ENCODE results near the gene LDB3. TPM values are rescaled to one million over a fixed set of nuclear protein-coding genes. Genes with fewer than 3 reads are reported as not detected.

LDB3 gene
- total RNA-seq, 1 experiment from 2014 or later: 0.63 TPM

GRCh38 chr10:86690231-86690630, 21.9 kb downstream of the LDB3 start:
- ChIA-PET POLR2A (ENCODE audit: unreplicated experiment) (no interaction called here), CTCF (interaction anchor here (0.5 kb wide), 1 partner anchor 83 kb away, joined by 14 read pairs; no protein-coding TSS in a partner anchor)
- H3K4me3 ChIP-seq: no peak overlapping the region
- H3K36me3 ChIP-seq (ENCODE audit: low read depth): no peaks in the 10 kb centered on the region
- H3K4me1 ChIP-seq (replicated peaks; ENCODE audit: insufficient read depth): no peaks in the 10 kb centered on the region
- no peak for TF ChIP-seq CTCF (conservative IDR thresholded peaks at IDR 0.05)
- TF ChIP-seq EZH2 (IDR thresholded peaks at IDR 0.05; ENCODE audit: low read depth): no peak
- no peak overlapping the region for H2AFZ ChIP-seq
- no peaks in the 10 kb centered on the region for H3K9me3 ChIP-seq (ENCODE audit: insufficient read depth, low read depth)
- H4K20me1 ChIP-seq (ENCODE audit: insufficient read depth): no peaks in the 10 kb centered on the region
- no peaks in the 10 kb centered on the region for H3K9me2 ChIP-seq (ENCODE audit: insufficient read depth)
- H3K27me3 ChIP-seq (ENCODE audit: insufficient read depth, low read depth): no peaks in the 10 kb centered on the region
- no peak overlapping the region for H3K27ac ChIP-seq
- DNase-seq: no peak
- intact Hi-C loops (cut with micrococcal nuclease; ENCODE audit: unreplicated experiment): no loop called here
- no peaks in the 10 kb centered on the region for H3F3A ChIP-seq (ENCODE audit: insufficient read depth, low read depth)
- H3K4me2 ChIP-seq: no peak overlapping the region
- no peaks in the 10 kb centered on the region for H3K79me2 ChIP-seq (ENCODE audit: low read depth)
- no TSS peak for BruUV-seq (replicated peaks)

- ChIA-PET CTCF (no interaction called here), POLR2A (ENCODE audit: unreplicated experiment) (no interaction called here)
- Histone ChIP-seq H3K4me1 (replicated peaks; ENCODE audit: insufficient read depth) (no peaks in the 10 kb centered on the region), H3K27me3 (ENCODE audit: insufficient read depth, low read depth) (no peaks in the 10 kb centered on the region), H4K20me1 (ENCODE audit: insufficient read depth) (no peaks in the 10 kb centered on the region), H3K9me2 (ENCODE audit: insufficient read depth) (no peaks in the 10 kb centered on the region), H3K9me3 (ENCODE audit: insufficient read depth, low read depth) (no peaks in the 10 kb centered on the region), H3K4me2 (no peak overlapping the region), H3K79me2 (ENCODE audit: low read depth) (no peaks in the 10 kb centered on the region), H3K27ac (no peak overlapping the region), H3K4me3 (no peak overlapping the region), H3K36me3 (ENCODE audit: low read depth) (no peaks in the 10 kb centered on the region), H2AFZ (no peak overlapping the region), H3F3A (ENCODE audit: insufficient read depth, low read depth) (no peaks in the 10 kb centered on the region)
- no TSS peak for BruUV-seq (replicated peaks)
- no peak for DNase-seq
- TF ChIP-seq CTCF (conservative IDR thresholded peaks at IDR 0.05): no peak
- no peak for TF ChIP-seq EZH2 (IDR thresholded peaks at IDR 0.05; ENCODE audit: low read depth)
- intact Hi-C loops (cut with micrococcal nuclease; ENCODE audit: unreplicated experiment): no loop called here
Measured at GRCh38 chr10:86690657-86691084, 22.4 kb downstream of the LDB3 start.

GRCh38 chr10:86691333-86692022, 23.2 kb downstream of the LDB3 start:
- Histone ChIP-seq H3K9me3 (ENCODE audit: insufficient read depth, low read depth) (no peaks in the 10 kb centered on the region), H3K27ac (no peak overlapping the region), H4K20me1 (ENCODE audit: insufficient read depth) (no peaks in the 10 kb centered on the region), H3K4me3 (no peak overlapping the region), H3K27me3 (ENCODE audit: insufficient read depth, low read depth) (no peaks in the 10 kb centered on the region), H3K36me3 (ENCODE audit: low read depth) (no peaks in the 10 kb centered on the region), H3K4me1 (replicated peaks; ENCODE audit: insufficient read depth) (no peaks in the 10 kb centered on the region), H3K9me2 (ENCODE audit: insufficient read depth) (no peaks in the 10 kb centered on the region), H3K4me2 (no peak overlapping the region), H3K79me2 (ENCODE audit: low read depth) (no peaks in the 10 kb centered on the region), H3F3A (ENCODE audit: insufficient read depth, low read depth) (no peaks in the 10 kb centered on the region), H2AFZ (no peak overlapping the region)
- DNase-seq: no peak
- ChIA-PET CTCF (no interaction called here), POLR2A (ENCODE audit: unreplicated experiment) (no interaction called here)
- no TSS peak for BruUV-seq (replicated peaks)
- TF ChIP-seq CTCF (conservative IDR thresholded peaks at IDR 0.05) (no peak), EZH2 (IDR thresholded peaks at IDR 0.05; ENCODE audit: low read depth) (no peak)
- intact Hi-C loops (cut with micrococcal nuclease; ENCODE audit: unreplicated experiment): no loop called here
